Measurements from ENCODE around the gene HHAT. TPM values are rescaled to one million over a fixed set of nuclear protein-coding genes. Genes with fewer than 3 reads are reported as not detected.
A peak's percentile ranks its signal among the peaks of the same experiment; 100 is the strongest.

The HHAT gene
- total RNA-seq, 4 donors from 2014 or later: 4.6 to 8.8 (median 6.7) TPM

- no peak for DNase-seq (ENCODE audit: low spot score in 2 of 2)
- intact Hi-C loops (cut with DNase I; ENCODE audit: low total_unique reads): loop anchor here (10.0 kb wide), 1 partner anchor 99 kb away; no protein-coding TSS in a partner anchor
- no peak for TF ChIP-seq POLR2A (IDR thresholded peaks at IDR 0.05)
- TF ChIP-seq CTCF (IDR thresholded peaks at IDR 0.05): no peak
- no peak overlapping the region for H3K4me3 ChIP-seq (ENCODE audit: low read depth, poor library complexity, severe bottlenecking)
- WGBS, 2 donors: 97 to 98% methylated on average over 8 of the region's 8 CpGs
Measured at GRCh38 chr1:210303391-210303790, 25.3 kb upstream of the HHAT start.

- intact Hi-C loops (cut with DNase I; ENCODE audit: low total_unique reads): loop anchor here (5.0 to 10.0 kb wide), 3 partner anchors 76 to 446 kb away; partner anchors contain the start of gene SERTAD4
- WGBS, 2 donors: 12 to 15% methylated on average over 6 to 7 of the region's 7 CpGs
- TF ChIP-seq CTCF (IDR thresholded peaks at IDR 0.05): no peak
- no peak for TF ChIP-seq POLR2A (IDR thresholded peaks at IDR 0.05)
- no peak for DNase-seq (ENCODE audit: low spot score in 2 of 2)
- no peak overlapping the region for H3K4me3 ChIP-seq (ENCODE audit: low read depth, poor library complexity, severe bottlenecking)
Measured at GRCh38 chr1:210310562-210311153, 18.0 kb upstream of the HHAT start.

GRCh38 chr1:210311726-210312493 is 16.8 kb upstream of the HHAT start:
- DNase-seq (ENCODE audit: low spot score in 2 of 2): peak in 1 of 2 donors; percentile 74

GRCh38 chr1:210313046-210313595 is 15.6 kb upstream of the HHAT start:
- 83 to 90% methylated on average over 6 of the region's 6 CpGs for WGBS, 2 donors
- TF ChIP-seq CTCF (IDR thresholded peaks at IDR 0.05) (no peak), POLR2A (IDR thresholded peaks at IDR 0.05) (no peak)
- intact Hi-C loops (cut with DNase I; ENCODE audit: low total_unique reads): loop anchor here (5.0 to 10.0 kb wide), 3 partner anchors 78 to 448 kb away; partner anchors contain the start of gene SERTAD4
- H3K4me3 ChIP-seq (ENCODE audit: low read depth, poor library complexity, severe bottlenecking): no peak overlapping the region
- DNase-seq (ENCODE audit: low spot score in 2 of 2): no peak

More at GRCh38 chr1:210311726-210312493, 16.8 kb upstream of the HHAT start:
- no peak overlapping the region for H3K4me3 ChIP-seq (ENCODE audit: low read depth, poor library complexity, severe bottlenecking)
- WGBS, 2 donors: 60 to 61% methylated on average over 18 of the region's 18 CpGs
- no peak for TF ChIP-seq POLR2A (IDR thresholded peaks at IDR 0.05)
- TF ChIP-seq CTCF (IDR thresholded peaks at IDR 0.05): no peak
- intact Hi-C loops (cut with DNase I; ENCODE audit: low total_unique reads): loop anchor here (5.0 to 10.0 kb wide), 3 partner anchors 77 to 447 kb away; partner anchors contain the start of gene SERTAD4

- TF ChIP-seq POLR2A (IDR thresholded peaks at IDR 0.05) (no peak), CTCF (IDR thresholded peaks at IDR 0.05) (no peak)
- intact Hi-C loops (cut with DNase I; ENCODE audit: low total_unique reads): loop anchor here (5.0 to 10.0 kb wide), 3 partner anchors 79 to 449 kb away; partner anchors contain the start of gene SERTAD4
- H3K4me3 ChIP-seq (ENCODE audit: low read depth, poor library complexity, severe bottlenecking): no peak overlapping the region
- DNase-seq (ENCODE audit: low spot score in 2 of 2): no peak
- 81 to 90% methylated on average over 1 of the region's 1 CpG for WGBS, 2 donors
Measured at GRCh38 chr1:210313921-210314320, 14.8 kb upstream of the HHAT start.

All from lower leg skin (tissue), 4 donors.